ENCODE measurements around the gene ZNF805. TPM values are rescaled to one million over a fixed set of nuclear protein-coding genes. Genes with fewer than 3 reads are reported as not detected.

The ZNF805 gene
- total RNA-seq, 4 donors from 2014 or later = 16.3 to 27.5 (median 21.0) TPM

- peaks cover 0 to 13% of the 10 kb centered on the region in 2 donors for H3K36me3 ChIP-seq
These were observed 61.6 kb downstream of the ZNF805 start for GRCh38 chr19:57302020-57302465.

GRCh38 chr19:57302727-57303401 is 62.4 kb downstream of the ZNF805 start:
- H3K36me3 ChIP-seq = peaks cover 0 to 13% of the 10 kb centered on the region in 2 donors
- no peaks in the 10 kb centered on the region for H3K9me3 ChIP-seq
- no peak overlapping the region for H3K27ac ChIP-seq
- no peak for DNase-seq
- WGBS, 2 donors = 75 to 90% methylated on average over 7 of the region's 7 CpGs
- H3K4me1 ChIP-seq = peaks cover 0 to 8% of the 10 kb centered on the region in 2 donors
- no peak overlapping the region for H3K4me3 ChIP-seq (replicated peaks in 1 of 3)
- intact Hi-C loops (cut with DNase I) = no loop called here
- H3K27me3 ChIP-seq = no peaks in the 10 kb centered on the region
- TF ChIP-seq CTCF (IDR thresholded peaks at IDR 0.05) = no peak

More at GRCh38 chr19:57302020-57302465, 61.6 kb downstream of the ZNF805 start:
- H3K9me3 ChIP-seq = no peaks in the 10 kb centered on the region
- TF ChIP-seq POLR2A (IDR thresholded peaks at IDR 0.05) = no peak
- no peak for TF ChIP-seq CTCF (IDR thresholded peaks at IDR 0.05)
- no peak overlapping the region for H3K4me3 ChIP-seq (replicated peaks in 1 of 3)
- 100% methylated on average over 1 of the region's 1 CpG; no CpG with 5 or more reads in 1 of the 2 donors for WGBS, 2 donors
- H3K4me1 ChIP-seq = peaks cover 0 to 8% of the 10 kb centered on the region in 2 donors
- intact Hi-C loops (cut with DNase I) = no loop called here
- DNase-seq = peak; percentile 20 to 38
- no peaks in the 10 kb centered on the region for H3K27me3 ChIP-seq
- no peak overlapping the region for H3K27ac ChIP-seq

Other genes starting within 250 kb of the ZNF805 start
- not detected for gene USP29, start 120.6 kb upstream of the ZNF805 start, total RNA-seq
- not detected for gene ZIM3, start 95.4 kb upstream of the ZNF805 start, total RNA-seq
- gene DUXA, start 73.1 kb upstream of the ZNF805 start, total RNA-seq = not detected
- 10 to 100 TPM; 28.2 to 90.3 (median 44.4) TPM for gene ZNF264, start 49.1 kb upstream of the ZNF805 start, total RNA-seq
- 1 to 10 TPM in 1 of 4 donors, under 1 TPM in 2, not detected in 1; 0.89 to 2.1 (median 0.98) TPM for gene AURKC, start 9.6 kb upstream of the ZNF805 start, total RNA-seq
- gene ZNF460, start 39.9 kb downstream of the ZNF805 start, total RNA-seq = 100 to 1,000 TPM in 1 of 4 donors, 10 to 100 TPM in 3; 88.0 to 139 (median 92.3) TPM
- gene ZNF543, start 79.8 kb downstream of the ZNF805 start, total RNA-seq = 10 to 100 TPM; 10.6 to 17.2 (median 14.7) TPM
- 10 to 100 TPM; 10.7 to 14.1 (median 13.9) TPM for gene ZNF304, start 110.6 kb downstream of the ZNF805 start, total RNA-seq
- 10 to 100 TPM in 3 of 4 donors, 1 to 10 TPM in 1; 8.7 to 38.3 (median 23.0) TPM for gene TRAPPC2B, start 122.9 kb downstream of the ZNF805 start, total RNA-seq
- gene ZNF547, start 122.9 kb downstream of the ZNF805 start, total RNA-seq = 1 to 10 TPM; 2.5 to 7.0 (median 4.6) TPM
- gene ZNF548, start 149.2 kb downstream of the ZNF805 start, total RNA-seq = 10 to 100 TPM; 22.3 to 31.0 (median 28.1) TPM
- gene ZNF17, start 170.5 kb downstream of the ZNF805 start, total RNA-seq = 10 to 100 TPM; 17.8 to 33.1 (median 20.8) TPM
- gene ZNF749, start 194.7 kb downstream of the ZNF805 start, total RNA-seq = 10 to 100 TPM in 2 of 4 donors, 1 to 10 TPM in 2; 9.9 to 13.7 (median 10.7) TPM
- 1 to 10 TPM; 1.9 to 5.5 (median 3.0) TPM for gene VN1R1, start 216.5 kb downstream of the ZNF805 start, total RNA-seq
- gene ZNF772, start 236.9 kb downstream of the ZNF805 start, total RNA-seq = 10 to 100 TPM; 30.9 to 46.2 (median 41.0) TPM
- gene ZNF419, start 247.1 kb downstream of the ZNF805 start, total RNA-seq = 10 to 100 TPM; 10.5 to 21.3 (median 17.0) TPM

Measured in thyroid gland (tissue), 4 donors.